Fibroblast of pulmonary artery (primary cell): ENCODE measurements around the gene SMIM22.

Source experiments
- DNase-seq: peaks from one replicate; pipeline ENCODE4 v3.0.0-alpha.2; 2010; ENCODE audit warnings: low read depth
- H3K4me3 ChIP-seq: replicated peaks from 2 replicates; pipeline ENCODE4 v1.5.1; 2011; ENCODE audit warnings: low read depth, mild to moderate bottlenecking, control low read depth, low read length, moderate library complexity
- CTCF ChIP-seq: IDR thresholded peaks from 2 replicates; pipeline ENCODE4 v1.5.1; 2011; ENCODE audit warnings: mild to moderate bottlenecking, control low read depth, low read length, inconsistent platforms; ENCODE audit errors: missing control alignments

The SMIM22 gene

GRCh38 chr16:4750896-4751295 is 44.3 kb upstream of the SMIM22 start:
- no peak overlapping the region for H3K4me3 ChIP-seq
- DNase-seq: no peak
- no peak for TF ChIP-seq CTCF

- no peak for DNase-seq
- no peak overlapping the region for H3K4me3 ChIP-seq
- no peak for TF ChIP-seq CTCF
Measured at GRCh38 chr16:4752351-4753100, 42.6 kb upstream of the SMIM22 start.

- DNase-seq: no peak
- no peak for TF ChIP-seq CTCF
Measured at GRCh38 chr16:4753227-4753626, 41.9 kb upstream of the SMIM22 start.

GRCh38 chr16:4754865-4755264 is 40.3 kb upstream of the SMIM22 start:
- DNase-seq: no peak
- TF ChIP-seq CTCF: no peak
- H3K4me3 ChIP-seq: no peak overlapping the region

More at GRCh38 chr16:4753227-4753626, 41.9 kb upstream of the SMIM22 start:
- no peak overlapping the region for H3K4me3 ChIP-seq

GRCh38 chr16:4755687-4756086 is 39.5 kb upstream of the SMIM22 start:
- no peak for TF ChIP-seq CTCF
- no peak overlapping the region for H3K4me3 ChIP-seq
- DNase-seq: no peak

GRCh38 chr16:4760221-4760910 is 34.8 kb upstream of the SMIM22 start:
- H3K4me3 ChIP-seq: no peak overlapping the region
- no peak for TF ChIP-seq CTCF
- no peak for DNase-seq

GRCh38 chr16:4762205-4762604 is 33.0 kb upstream of the SMIM22 start:
- H3K4me3 ChIP-seq: no peak overlapping the region
- no peak for DNase-seq
- TF ChIP-seq CTCF: no peak
